Spleen (tissue), 7 donors: ENCODE measurements around the gene TRMO.

ENCODE experiments used
- POLR2A ChIP-seq, 3 donors: fragments of 450-650 bp; IDR thresholded peaks; one replicate each; pipeline ENCODE4 v1.5.1; 2017; ENCODE audit warnings: antibody characterized with exemption in 3 of 3, mild to moderate bottlenecking in 1 of 3
- POLR2AphosphoS5 ChIP-seq, 3 donors: sonication (generic); formaldehyde crosslinking; IDR thresholded peaks; one replicate each; pipeline ENCODE4 v1.5.1; 2017; ENCODE audit warnings: antibody characterized with exemption in 3 of 3
- TF ChIP-seq, protein P1 (sequence below), 11 experiments: fragments of 200-600 bp in 7 of 11; fragments of 450-650 bp in 4 of 11; sonication (generic) in 4 of 11; IDR thresholded peaks in 8 of 11; conservative IDR thresholded peaks in 3 of 11; 1 replicate in 7 of 11; 2 replicates in 4 of 11; pipeline versions ENCODE4 v1.4.0 to v1.8.0; 2016 to 2021; ENCODE audit warnings: antibody characterized with exemption in 11 of 11, inconsistent platforms in 4 of 11, mild to moderate bottlenecking in 1 of 11
- donor health status: DM: no; HTN: no; CAD: no; lungs with moderate emphysema.
- donor health status: DM: no; HTN: no; CAD: no.
- donor health status: DM: no; HTN: no; CAD: no.

DNA sequence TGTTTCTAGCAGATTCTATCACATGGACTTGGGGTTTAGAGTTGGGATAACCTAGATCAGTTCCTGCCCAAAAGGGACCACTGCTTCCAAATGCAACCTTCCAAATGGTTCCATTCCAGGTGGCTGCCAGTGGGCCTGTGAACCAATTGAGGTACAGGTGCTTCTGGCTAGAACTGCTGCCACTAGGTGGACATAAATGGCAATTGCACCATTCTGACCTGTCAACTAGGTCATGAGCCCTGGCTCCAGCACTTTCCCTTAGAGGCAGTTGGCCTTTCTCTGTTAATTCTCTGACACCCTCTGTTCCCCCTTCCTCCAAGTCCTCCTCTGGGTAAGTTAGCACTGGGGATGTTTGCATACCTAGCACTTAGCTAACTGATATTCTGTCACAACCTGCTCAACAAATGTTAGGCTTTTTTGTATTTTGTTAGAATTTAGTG, 32.3 kb upstream of the TRMO start:
- no peak for TF ChIP-seq POLR2A (IDR thresholded peaks at IDR 0.05)
- TF ChIP-seq, protein P1, sequence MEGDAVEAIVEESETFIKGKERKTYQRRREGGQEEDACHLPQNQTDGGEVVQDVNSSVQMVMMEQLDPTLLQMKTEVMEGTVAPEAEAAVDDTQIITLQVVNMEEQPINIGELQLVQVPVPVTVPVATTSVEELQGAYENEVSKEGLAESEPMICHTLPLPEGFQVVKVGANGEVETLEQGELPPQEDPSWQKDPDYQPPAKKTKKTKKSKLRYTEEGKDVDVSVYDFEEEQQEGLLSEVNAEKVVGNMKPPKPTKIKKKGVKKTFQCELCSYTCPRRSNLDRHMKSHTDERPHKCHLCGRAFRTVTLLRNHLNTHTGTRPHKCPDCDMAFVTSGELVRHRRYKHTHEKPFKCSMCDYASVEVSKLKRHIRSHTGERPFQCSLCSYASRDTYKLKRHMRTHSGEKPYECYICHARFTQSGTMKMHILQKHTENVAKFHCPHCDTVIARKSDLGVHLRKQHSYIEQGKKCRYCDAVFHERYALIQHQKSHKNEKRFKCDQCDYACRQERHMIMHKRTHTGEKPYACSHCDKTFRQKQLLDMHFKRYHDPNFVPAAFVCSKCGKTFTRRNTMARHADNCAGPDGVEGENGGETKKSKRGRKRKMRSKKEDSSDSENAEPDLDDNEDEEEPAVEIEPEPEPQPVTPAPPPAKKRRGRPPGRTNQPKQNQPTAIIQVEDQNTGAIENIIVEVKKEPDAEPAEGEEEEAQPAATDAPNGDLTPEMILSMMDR (IDR thresholded peaks at IDR 0.05 in 8 of 11, conservative IDR thresholded peaks at IDR 0.05 in 3 of 11) = peak; percentile 31 to 74 (median 56)
- no peak for TF ChIP-seq POLR2AphosphoS5 (IDR thresholded peaks at IDR 0.05)
